Measurements from ENCODE around the gene STXBP2.

GRCh38 chr19:7636691-7637373 lies at the start of gene STXBP2:
- TF ChIP-seq EZH2 (IDR thresholded peaks at IDR 0.05; ENCODE audit: borderline replicate concordance) (no peak), CTCF (IDR thresholded peaks at IDR 0.05; ENCODE audit: poor library complexity) (no peak), EZH2phosphoT487 (IDR thresholded peaks at IDR 0.05; ENCODE audit: low read depth, severe bottlenecking, unreplicated experiment) (no peak)
